ENCODE measurements around the gene CFL2.

CFL2 gene

DNA sequence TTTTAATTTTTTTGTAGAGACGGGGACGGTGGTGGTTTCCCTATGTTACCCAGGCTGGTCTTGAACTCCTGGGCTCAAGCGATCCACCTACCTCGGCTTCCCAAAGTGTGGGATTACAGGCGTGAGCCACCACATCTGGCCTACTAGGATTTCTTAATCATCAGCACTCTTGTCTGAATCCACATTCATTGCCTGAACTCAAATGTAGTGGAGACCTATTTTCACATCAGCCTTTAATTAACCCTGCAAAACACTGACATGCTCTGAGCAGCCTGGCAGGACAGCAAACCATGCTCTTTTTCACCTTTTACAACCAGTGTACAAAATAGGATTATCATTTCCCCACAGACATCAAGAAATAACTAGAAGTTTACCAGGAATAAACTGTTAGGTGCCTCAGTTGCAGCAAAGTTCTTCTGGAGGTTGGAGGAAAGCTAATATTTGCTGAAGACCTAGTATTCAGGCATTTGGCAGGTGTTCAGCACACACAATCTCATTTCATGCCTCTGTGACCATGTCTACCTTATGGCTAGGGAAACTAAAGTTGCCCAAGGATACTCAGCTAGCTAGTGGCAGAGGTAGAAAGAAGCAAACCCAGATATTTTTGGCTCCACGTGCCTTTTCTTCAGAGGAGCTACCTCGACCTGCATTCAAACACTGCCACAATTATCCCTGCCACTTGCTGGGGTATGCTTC, 37.7 kb downstream of the CFL2 start:
- no peak for DNase-seq

DNA sequence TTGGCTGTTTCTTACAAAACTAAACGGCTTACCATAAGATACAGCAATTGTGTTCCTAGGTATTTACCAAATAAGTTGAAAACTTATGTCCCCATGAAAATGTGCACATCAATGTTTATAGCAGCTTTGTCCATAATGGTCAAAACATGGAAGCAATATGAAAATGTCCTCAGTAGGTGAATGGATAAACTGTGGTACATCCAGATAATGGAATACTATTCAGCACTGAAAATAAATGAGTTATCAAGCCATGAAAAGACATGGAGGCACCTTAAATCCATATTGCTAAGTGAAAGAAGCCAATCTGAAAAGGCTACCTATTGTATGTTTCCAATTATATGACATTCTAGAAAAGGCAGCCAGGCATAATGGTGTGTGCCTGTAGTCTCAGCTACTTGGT, 40.7 kb downstream of the CFL2 start:
- DNase-seq: no peak

- no peak for DNase-seq
Observed at GRCh38 chr14:34671716-34672115, 42.7 kb downstream of the CFL2 start.

DNA sequence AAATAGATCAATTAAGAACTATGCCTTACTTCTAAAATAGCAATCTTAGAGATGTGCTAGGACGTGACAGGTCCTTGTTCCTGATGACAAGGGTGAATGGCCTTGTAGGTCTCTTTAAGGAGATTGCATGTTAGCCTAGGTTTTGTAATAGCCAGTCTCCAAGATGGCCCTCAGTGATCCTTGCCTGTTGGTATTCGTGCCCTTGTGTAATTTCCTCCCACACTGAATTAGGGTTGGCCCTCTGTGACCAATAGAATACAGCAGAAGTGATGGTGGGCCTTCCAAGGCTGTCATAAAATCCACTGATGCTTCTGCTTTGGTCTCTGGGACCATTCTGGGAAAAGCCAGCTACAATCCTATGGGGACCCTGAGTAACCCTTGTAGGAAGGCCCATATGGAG, 46.3 kb downstream of the CFL2 start:
- DNase-seq: no peak

- no peak for DNase-seq
Observed at GRCh38 chr14:34667007-34667406, 47.4 kb downstream of the CFL2 start.

DNA sequence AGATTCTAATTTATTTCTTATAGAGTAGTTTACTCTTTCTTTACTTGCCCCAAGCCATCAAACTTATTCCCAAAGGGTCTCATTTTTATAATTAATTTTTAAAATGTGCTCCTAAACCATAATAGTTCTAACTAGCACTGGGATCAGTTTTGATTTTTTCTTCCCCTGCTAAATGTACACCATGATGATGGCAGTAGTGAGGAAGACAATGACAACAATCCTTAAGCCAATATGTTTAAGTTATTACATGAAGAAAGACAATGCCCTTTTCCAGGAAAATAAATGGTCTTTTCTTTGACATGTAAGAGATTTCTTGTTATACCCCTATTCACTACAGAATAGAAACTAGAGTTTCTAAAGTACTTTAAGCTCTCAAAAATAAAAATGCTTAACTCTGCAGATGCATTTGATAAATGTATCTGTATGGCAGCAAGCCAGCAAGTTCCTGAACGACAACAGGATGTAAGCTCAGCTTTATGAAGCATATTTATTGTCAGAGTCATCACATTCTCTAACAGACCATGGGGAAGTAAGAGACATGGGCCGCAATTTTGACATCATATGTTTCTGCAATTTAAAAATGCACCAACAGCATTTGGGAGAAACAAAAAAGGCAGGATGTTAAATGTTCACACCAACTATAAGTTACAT, 48.5 kb downstream of the CFL2 start:
- DNase-seq: no peak

DNA sequence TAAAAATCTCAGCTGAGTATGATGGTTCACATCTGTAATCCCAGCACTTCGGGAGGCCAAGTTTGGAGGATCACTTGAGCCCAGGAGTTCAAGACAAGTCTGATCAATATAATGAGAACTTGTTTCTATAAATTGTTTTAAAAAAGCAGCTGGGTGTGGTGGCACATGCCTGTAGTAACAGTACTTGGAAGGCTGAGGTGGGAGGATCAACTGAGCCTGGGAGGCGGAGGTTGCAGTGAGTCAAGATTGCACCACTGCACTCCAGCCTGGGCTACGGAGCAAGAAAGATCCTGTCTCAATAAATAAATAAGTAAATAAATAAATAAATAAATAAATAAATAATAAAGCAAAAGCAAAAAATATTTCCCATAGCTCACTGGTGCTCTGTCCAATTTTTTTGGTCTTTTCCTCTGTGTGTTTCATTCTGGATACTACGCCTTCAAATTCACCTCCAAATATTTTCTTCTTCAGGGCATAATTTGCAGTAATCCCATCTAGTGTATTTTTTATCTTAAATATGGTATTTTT, 51.8 kb downstream of the CFL2 start:
- no peak for DNase-seq

- DNase-seq: no peak
Observed at GRCh38 chr14:34660796-34661195, 53.6 kb downstream of the CFL2 start.

Data from hypothalamus (tissue), 51 donors.